Caco-2 (cell line): ENCODE measurements around the gene CWF19L2. TPM values are rescaled to one million over a fixed set of nuclear protein-coding genes. Genes with fewer than 3 reads are reported as not detected.
A peak's percentile ranks its signal among the peaks of the same experiment; 100 is the strongest.

Experiments used
- BruUV-seq: library from RNA; stranded (reverse); fragments of 400-500 nt; replicated peaks from 2 replicates; lab custom pipeline; 2021; lab: Mats Ljungman, UMichigan
- CTCF ChIA-PET: fragments of 300-600 bp; sonication (Branson Sonifier 250); formaldehyde crosslinking; loops from one replicate; lab custom pipeline; 2022; ENCODE audit warnings: antibody characterized with exemption; lab: Charles Lee
- POLR2A ChIA-PET: fragments of 300-600 bp; sonication (Branson Sonifier 250); formaldehyde crosslinking; loops from one replicate; lab custom pipeline; 2022; ENCODE audit warnings: antibody characterized with exemption; lab: Charles Lee
- DNase-seq, 2 experiments: peaks; one replicate each; pipeline versions ENCODE4 v3.0.0 to v3.0.0-alpha.2; 2020 to 2022
- H3K27me3 ChIP-seq: replicated peaks from 2 replicates; pipeline ENCODE4 v1.6.0; 2011; ENCODE audit warnings: low read length; ENCODE audit not compliant: control insufficient read depth, insufficient read depth
- H3K36me3 ChIP-seq: 2 replicates; pipeline ENCODE4 v1.5.1; 2011; ENCODE audit warnings: low read length; ENCODE audit not compliant: control insufficient read depth, insufficient read depth
- H3K4me1 ChIP-seq: fragments of 250-450 bp; sonication (Bioruptor Pico); 2 replicates; pipeline ENCODE4 v1.5.1; 2020; ENCODE audit warnings: mild to moderate bottlenecking
- H3K4me3 ChIP-seq: 2 replicates; pipeline ENCODE4 v1.5.1; 2011; ENCODE audit warnings: low read depth, mild to moderate bottlenecking, control low read depth, low read length
- H3K9me3 ChIP-seq: fragments of 250-450 bp; sonication (Bioruptor Pico); 2 replicates; pipeline ENCODE4 v1.5.1; 2020; ENCODE audit warnings: mild to moderate bottlenecking, moderate library complexity
- H3K27ac Mint-ChIP-seq: one replicate; pipeline ENCODE4 v1.8.0; 2022; ENCODE audit warnings: mixed read lengths; ENCODE audit not compliant: unreplicated experiment
- H3K27me3 Mint-ChIP-seq: one replicate; pipeline ENCODE4 v1.8.0; 2022; ENCODE audit warnings: mixed read lengths; ENCODE audit not compliant: insufficient read depth, unreplicated experiment
- H3K36me3 Mint-ChIP-seq: one replicate; pipeline ENCODE4 v1.8.0; 2022; ENCODE audit warnings: mild to moderate bottlenecking, mixed read lengths; ENCODE audit not compliant: insufficient read depth, unreplicated experiment
- H3K4me1 Mint-ChIP-seq: one replicate; pipeline ENCODE4 v1.8.0; 2022; ENCODE audit warnings: low read depth, mixed read lengths; ENCODE audit not compliant: unreplicated experiment
- H3K4me3 Mint-ChIP-seq: one replicate; pipeline ENCODE4 v1.8.0; 2022; ENCODE audit warnings: mild to moderate bottlenecking, moderate library complexity, mixed read lengths; ENCODE audit not compliant: unreplicated experiment
- H3K9me3 Mint-ChIP-seq: one replicate; pipeline ENCODE4 v1.8.0; 2022; ENCODE audit warnings: mixed read lengths; ENCODE audit not compliant: unreplicated experiment
- intact Hi-C: fragments of 100-400 bp; cut with micrococcal nuclease; formaldehyde crosslinking; loops from one replicate; pipeline ENCODE4 v1.10.0; 2022; ENCODE audit not compliant: unreplicated experiment
- total RNA-seq: library from RNA; stranded (reverse); gene quantifications from 2 replicates; pipeline ENCODE4 v1.2.3, GENCODE V29; 2022
- TF ChIP-seq, protein P1 (sequence below), 2 experiments: fragments of 200-600 bp in 1 of 2; IDR thresholded peaks; 1 replicate in 1 of 2; 2 replicates in 1 of 2; pipeline versions ENCODE4 v1.5.1 to v1.8.0; 2011 to 2022; ENCODE audit warnings: antibody characterized with exemption in 1 of 2, control low read depth in 1 of 2, inconsistent platforms in 1 of 2, low read depth in 1 of 2, low read length in 1 of 2, mild to moderate bottlenecking in 1 of 2, moderate library complexity in 1 of 2; ENCODE audit not compliant: insufficient read depth in 1 of 2, severe bottlenecking in 1 of 2, unreplicated experiment in 1 of 2

CWF19L2 gene
- total RNA-seq, 1 experiment from 2014 or later: 24.1 TPM

DNA sequence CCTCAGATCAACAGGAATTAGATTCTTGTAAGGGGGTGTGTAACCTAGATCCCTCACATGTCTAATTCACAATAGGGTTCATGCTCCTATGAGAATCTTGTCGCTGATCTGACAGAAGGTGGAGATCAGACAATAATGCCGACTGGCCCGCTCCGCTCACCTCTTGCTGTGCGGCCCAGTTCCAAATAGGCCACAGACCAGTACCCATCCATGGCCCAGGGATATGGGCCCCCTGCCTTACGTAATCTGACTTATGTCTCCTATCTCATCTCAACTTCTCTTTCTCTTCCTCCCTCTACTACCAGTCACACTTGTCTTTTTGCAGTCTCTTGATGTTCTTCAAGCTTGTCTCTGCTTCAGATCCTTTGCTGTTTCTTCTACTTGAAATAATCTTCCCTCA is 70.0 kb downstream of the CWF19L2 start:
- intact Hi-C loops: no loop called here
- no TSS peak for BruUV-seq
- H3K4me3 Mint-ChIP-seq: no peak overlapping the region
- DNase-seq: no peak
- POLR2A ChIA-PET: no interaction called here
- H3K9me3 Mint-ChIP-seq: no peaks in the 10 kb centered on the region
- TF ChIP-seq, protein P1, sequence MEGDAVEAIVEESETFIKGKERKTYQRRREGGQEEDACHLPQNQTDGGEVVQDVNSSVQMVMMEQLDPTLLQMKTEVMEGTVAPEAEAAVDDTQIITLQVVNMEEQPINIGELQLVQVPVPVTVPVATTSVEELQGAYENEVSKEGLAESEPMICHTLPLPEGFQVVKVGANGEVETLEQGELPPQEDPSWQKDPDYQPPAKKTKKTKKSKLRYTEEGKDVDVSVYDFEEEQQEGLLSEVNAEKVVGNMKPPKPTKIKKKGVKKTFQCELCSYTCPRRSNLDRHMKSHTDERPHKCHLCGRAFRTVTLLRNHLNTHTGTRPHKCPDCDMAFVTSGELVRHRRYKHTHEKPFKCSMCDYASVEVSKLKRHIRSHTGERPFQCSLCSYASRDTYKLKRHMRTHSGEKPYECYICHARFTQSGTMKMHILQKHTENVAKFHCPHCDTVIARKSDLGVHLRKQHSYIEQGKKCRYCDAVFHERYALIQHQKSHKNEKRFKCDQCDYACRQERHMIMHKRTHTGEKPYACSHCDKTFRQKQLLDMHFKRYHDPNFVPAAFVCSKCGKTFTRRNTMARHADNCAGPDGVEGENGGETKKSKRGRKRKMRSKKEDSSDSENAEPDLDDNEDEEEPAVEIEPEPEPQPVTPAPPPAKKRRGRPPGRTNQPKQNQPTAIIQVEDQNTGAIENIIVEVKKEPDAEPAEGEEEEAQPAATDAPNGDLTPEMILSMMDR (IDR thresholded peaks at IDR 0.05; ENCODE audit: insufficient read depth in 1 of 2, low read depth in 1 of 2, low read length in 1 of 2, severe bottlenecking in 1 of 2, unreplicated experiment in 1 of 2): no peak
- CTCF ChIA-PET: no interaction called here
- no peaks in the 10 kb centered on the region for H3K4me1 Mint-ChIP-seq
- no peaks in the 10 kb centered on the region for H3K36me3 ChIP-seq
- H3K27ac Mint-ChIP-seq: no peak overlapping the region
- H3K9me3 ChIP-seq: no peaks in the 10 kb centered on the region
- H3K4me3 ChIP-seq: no peak overlapping the region
- H3K27me3 ChIP-seq: no peaks in the 10 kb centered on the region
- H3K27me3 Mint-ChIP-seq: no peaks in the 10 kb centered on the region
- peaks cover 5% of the 10 kb centered on the region for H3K36me3 Mint-ChIP-seq
- H3K4me1 ChIP-seq: no peaks in the 10 kb centered on the region

DNA sequence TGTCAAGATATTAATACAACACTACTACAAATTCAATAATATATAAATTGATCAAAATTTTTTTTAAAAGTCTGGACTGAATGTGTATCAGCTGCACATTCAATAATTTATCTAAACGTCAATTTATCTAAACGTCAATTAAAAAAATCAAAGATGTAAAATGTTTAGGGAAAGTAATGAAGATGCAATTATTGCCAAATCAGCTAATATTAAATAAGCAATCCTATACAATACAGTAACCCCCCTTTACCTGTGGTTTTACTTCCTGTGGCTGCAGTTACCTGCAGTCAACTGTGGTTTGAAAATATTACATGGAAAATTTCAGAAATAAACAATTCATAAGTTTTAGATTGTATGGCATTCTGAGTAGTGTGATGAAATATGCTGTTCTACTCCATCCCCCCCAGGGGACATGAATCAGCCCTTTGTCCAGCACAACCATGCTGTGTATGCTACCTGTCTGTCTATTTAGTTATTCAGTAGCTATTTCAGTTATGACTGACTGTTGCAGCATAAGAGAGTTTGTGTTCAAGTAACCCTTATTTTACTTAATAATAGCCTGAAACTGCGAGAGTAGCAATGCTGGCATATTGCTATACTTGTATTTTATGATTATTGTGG is 72.2 kb downstream of the CWF19L2 start:
- ChIA-PET POLR2A (no interaction called here), CTCF (no interaction called here)
- TF ChIP-seq, protein P1 (IDR thresholded peaks at IDR 0.05; ENCODE audit: insufficient read depth in 1 of 2, low read depth in 1 of 2, low read length in 1 of 2, severe bottlenecking in 1 of 2, unreplicated experiment in 1 of 2): no peak
- Mint-ChIP-seq H3K4me3 (no peak overlapping the region), H3K36me3 (peaks cover 5% of the 10 kb centered on the region), H3K27ac (no peak overlapping the region), H3K4me1 (no peaks in the 10 kb centered on the region), H3K27me3 (no peaks in the 10 kb centered on the region), H3K9me3 (no peaks in the 10 kb centered on the region)
- Histone ChIP-seq H3K36me3 (no peaks in the 10 kb centered on the region), H3K27me3 (no peaks in the 10 kb centered on the region), H3K9me3 (no peaks in the 10 kb centered on the region), H3K4me1 (no peaks in the 10 kb centered on the region), H3K4me3 (no peak overlapping the region)
- DNase-seq: peak in 1 of 2 experiments; percentile 27
- BruUV-seq: no TSS peak
- intact Hi-C loops: no loop called here

DNA sequence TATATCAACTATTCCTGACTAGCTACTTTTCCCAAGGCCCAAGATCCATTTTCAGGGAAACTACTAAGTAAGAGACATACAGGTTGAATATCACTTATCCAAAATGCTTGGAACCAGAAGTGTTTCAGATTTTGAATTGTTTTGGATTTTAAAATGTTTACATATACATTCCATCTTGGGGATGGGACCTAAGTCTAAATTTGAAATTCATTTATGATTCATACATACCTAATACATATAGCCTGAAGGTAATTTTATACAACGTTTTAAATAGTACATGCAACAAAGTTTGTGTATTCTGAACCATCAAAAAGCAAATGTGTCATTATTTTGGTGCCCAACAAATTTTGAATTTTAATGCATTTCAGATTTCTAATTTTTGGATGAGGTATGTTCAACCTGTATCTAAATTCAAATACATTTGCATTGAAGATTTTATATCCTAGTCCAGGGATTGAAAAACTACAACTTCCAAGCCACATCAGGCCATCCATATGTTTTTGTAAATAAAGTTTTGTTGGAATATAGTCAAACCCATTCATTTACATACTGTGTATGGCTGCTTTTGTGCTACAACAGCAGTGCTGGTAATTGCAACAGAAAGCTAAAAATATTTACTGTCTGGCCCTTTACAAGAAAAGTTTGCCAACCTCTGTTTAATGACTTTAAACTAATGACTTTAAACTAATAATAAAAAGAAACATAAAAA is 73.3 kb downstream of the CWF19L2 start:
- no peak overlapping the region for H3K4me3 ChIP-seq

More for the DNA sequence above, 73.3 kb downstream of the CWF19L2 start:
- peaks cover 5% of the 10 kb centered on the region for H3K36me3 Mint-ChIP-seq
- H3K9me3 Mint-ChIP-seq: no peaks in the 10 kb centered on the region
- H3K27me3 ChIP-seq: no peaks in the 10 kb centered on the region
- ChIA-PET POLR2A (no interaction called here), CTCF (no interaction called here)
- no peak overlapping the region for H3K4me3 Mint-ChIP-seq
- TF ChIP-seq, protein P1 (IDR thresholded peaks at IDR 0.05; ENCODE audit: insufficient read depth in 1 of 2, low read depth in 1 of 2, low read length in 1 of 2, severe bottlenecking in 1 of 2, unreplicated experiment in 1 of 2): no peak
- H3K27me3 Mint-ChIP-seq: no peaks in the 10 kb centered on the region
- no TSS peak for BruUV-seq
- H3K4me1 Mint-ChIP-seq: no peaks in the 10 kb centered on the region
- H3K9me3 ChIP-seq: no peaks in the 10 kb centered on the region
- no peaks in the 10 kb centered on the region for H3K4me1 ChIP-seq
- no peak for DNase-seq
- intact Hi-C loops: no loop called here
- H3K27ac Mint-ChIP-seq: no peak overlapping the region
- H3K36me3 ChIP-seq: no peaks in the 10 kb centered on the region
